Activated T-cell treated with anti-CD3 and anti-CD28 coated beads, Interleukin-2, amount 50 U/mL, for 4 hours (primary cell): ENCODE measurements around the gene SERPINB3. TPM values are rescaled to one million over a fixed set of nuclear protein-coding genes. Genes with fewer than 3 reads are reported as not detected.
"Not testable (repeated sequence)": the region's sequence is repeated elsewhere in the genome, so short reads cannot be mapped to it uniquely, and the experiment has no call there.

Experiments used
- ATAC-seq, 2 donors: fragments of 200-7000 bp; cut with Tn5 transposase; one replicate each; pipeline ENCODE4 v1.10.0; 2021
- DNase-seq: peaks from one replicate; pipeline ENCODE4 v3.0.0-alpha.2; 2020
- H3K27me3 Mint-ChIP-seq: one replicate; pipeline ENCODE4 v1.8.0; 2021; ENCODE audit warnings: low read depth, mixed read lengths
- H3K36me3 Mint-ChIP-seq: one replicate; pipeline ENCODE4 v1.8.0; 2022; ENCODE audit warnings: mixed read lengths; ENCODE audit not compliant: insufficient read depth
- H3K4me1 Mint-ChIP-seq: one replicate; pipeline ENCODE4 v1.8.0; 2021; ENCODE audit warnings: low read depth, mixed read lengths
- H3K4me3 Mint-ChIP-seq: one replicate; pipeline ENCODE4 v1.8.0; 2021; ENCODE audit warnings: mild to moderate bottlenecking, moderate library complexity, mixed read lengths
- H3K9me3 Mint-ChIP-seq: one replicate; pipeline ENCODE4 v1.8.0; 2021; ENCODE audit warnings: mixed read lengths
- total RNA-seq, 3 donors: library from RNA; stranded (reverse); gene quantifications; one replicate each; pipeline ENCODE4 v1.2.1, GENCODE V29; 2021

The SERPINB3 gene
- total RNA-seq, 3 donors from 2014 or later, result not detected

DNA sequence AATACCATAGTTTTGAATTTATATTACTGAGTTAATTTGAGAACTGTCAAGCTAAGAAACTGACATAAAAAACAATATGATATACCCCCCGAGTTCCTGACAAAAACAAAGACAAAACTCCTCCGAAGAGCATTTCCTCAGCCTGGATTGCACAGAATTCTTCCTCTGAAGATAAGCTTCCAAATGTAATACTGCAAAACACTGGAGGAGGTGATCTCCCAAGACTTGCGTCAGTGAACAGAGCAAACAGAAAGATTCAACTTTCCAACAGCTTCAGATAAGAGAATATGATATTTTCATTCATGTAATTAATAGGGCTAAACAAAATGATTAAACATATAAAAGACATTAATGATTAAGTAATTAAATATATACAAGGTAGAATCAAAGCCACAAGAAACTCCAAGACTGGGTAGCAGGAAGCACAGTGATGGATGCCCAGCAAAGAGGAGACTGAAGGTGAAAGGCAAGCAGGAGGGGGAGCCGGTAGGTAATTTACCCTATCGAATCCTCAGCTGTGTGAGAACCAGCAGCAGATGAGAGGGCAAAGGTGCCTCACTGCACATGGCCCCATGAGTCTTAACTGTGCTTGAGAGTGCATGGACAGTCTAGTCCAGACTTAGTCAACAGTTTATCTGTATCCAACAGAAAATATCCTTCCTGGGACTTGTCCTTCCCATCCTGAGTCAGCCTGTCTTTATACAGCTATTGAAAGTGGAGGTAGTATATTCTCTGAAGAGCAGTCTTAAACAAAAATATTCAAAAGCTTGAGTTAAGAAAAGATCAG is 18.3 kb upstream of the SERPINB3 start:
- Mint-ChIP-seq H3K36me3 (no peaks in the 10 kb centered on the region), H3K4me3 (no peak overlapping the region), H3K27me3 (peaks cover 4% of the 10 kb centered on the region), H3K9me3 (no peaks in the 10 kb centered on the region), H3K4me1 (no peaks in the 10 kb centered on the region)
- no peak for DNase-seq
- ATAC-seq, result no peak

GRCh38 chr18:63677500-63678225 is 16.0 kb upstream of the SERPINB3 start:
- H3K4me3 Mint-ChIP-seq, result no peak overlapping the region
- no peaks in the 10 kb centered on the region for H3K36me3 Mint-ChIP-seq
- ATAC-seq (no peak), DNase-seq (no peak)
- no peaks in the 10 kb centered on the region for H3K9me3 Mint-ChIP-seq
- no peaks in the 10 kb centered on the region for H3K27me3 Mint-ChIP-seq
- H3K4me1 Mint-ChIP-seq, result no peaks in the 10 kb centered on the region

GRCh38 chr18:63676526-63677323 is 15.0 kb upstream of the SERPINB3 start:
- ATAC-seq (no peak), DNase-seq (no peak)
- Mint-ChIP-seq H3K9me3 (no peaks in the 10 kb centered on the region), H3K36me3 (no peaks in the 10 kb centered on the region), H3K27me3 (no peaks in the 10 kb centered on the region), H3K4me3 (no peak overlapping the region), H3K4me1 (no peaks in the 10 kb centered on the region)

DNA sequence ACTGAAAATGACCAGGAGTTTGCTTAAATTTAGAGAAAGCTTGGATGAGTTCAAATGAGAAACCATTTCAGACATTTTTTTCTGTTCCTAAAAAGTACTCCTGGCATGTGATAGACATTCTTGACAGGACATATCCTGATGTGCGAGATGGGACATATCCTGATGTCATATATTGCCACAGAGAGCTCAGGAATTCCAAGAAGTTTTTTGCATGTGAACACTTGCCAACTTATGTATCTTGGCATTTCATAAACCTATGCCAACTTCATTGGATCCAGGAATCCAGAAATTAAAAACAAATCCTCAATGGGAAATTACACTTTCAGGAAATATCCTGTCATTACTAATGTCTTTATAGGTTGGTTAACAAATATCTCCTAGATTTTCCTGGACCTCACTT is 2.9 kb upstream of the SERPINB3 start:
- H3K27me3 Mint-ChIP-seq, result no peaks in the 10 kb centered on the region
- DNase-seq, result no peak

DNA sequence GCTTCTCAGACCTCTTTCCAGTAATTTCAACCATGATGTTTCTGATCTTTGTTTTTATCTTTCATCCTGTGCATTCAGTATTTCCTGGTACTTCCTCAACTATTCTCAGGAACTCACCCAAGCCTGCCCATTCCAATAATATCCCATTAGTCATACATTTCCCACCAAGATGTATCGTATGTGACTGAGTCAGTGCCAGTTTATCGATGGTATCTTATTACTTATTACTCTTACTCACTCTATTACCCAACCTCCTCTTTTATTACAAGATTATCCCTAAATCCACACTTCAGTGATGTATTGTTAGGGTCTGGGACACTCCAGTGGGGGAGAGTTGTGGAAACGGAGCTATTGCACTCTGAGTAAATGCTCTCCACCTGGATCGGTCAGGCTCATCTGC is 2.8 kb downstream of the SERPINB3 start:
- H3K4me3 Mint-ChIP-seq, H3K9me3 Mint-ChIP-seq, DNase-seq, H3K27me3 Mint-ChIP-seq, H3K4me1 Mint-ChIP-seq, H3K36me3 Mint-ChIP-seq, ATAC-seq: not testable (repeated sequence)

More for the DNA sequence above, 2.9 kb upstream of the SERPINB3 start:
- ATAC-seq, result no peak
- Mint-ChIP-seq H3K36me3 (no peaks in the 10 kb centered on the region), H3K9me3 (peaks cover 11% of the 10 kb centered on the region), H3K4me3 (no peak overlapping the region), H3K4me1 (no peaks in the 10 kb centered on the region)

- not testable (repeated sequence) for ATAC-seq, DNase-seq, H3K9me3 Mint-ChIP-seq, H3K27me3 Mint-ChIP-seq, H3K4me1 Mint-ChIP-seq, H3K36me3 Mint-ChIP-seq, H3K4me3 Mint-ChIP-seq
Measured at GRCh38 chr18:63650271-63650670, 11.4 kb downstream of the SERPINB3 start.

DNA sequence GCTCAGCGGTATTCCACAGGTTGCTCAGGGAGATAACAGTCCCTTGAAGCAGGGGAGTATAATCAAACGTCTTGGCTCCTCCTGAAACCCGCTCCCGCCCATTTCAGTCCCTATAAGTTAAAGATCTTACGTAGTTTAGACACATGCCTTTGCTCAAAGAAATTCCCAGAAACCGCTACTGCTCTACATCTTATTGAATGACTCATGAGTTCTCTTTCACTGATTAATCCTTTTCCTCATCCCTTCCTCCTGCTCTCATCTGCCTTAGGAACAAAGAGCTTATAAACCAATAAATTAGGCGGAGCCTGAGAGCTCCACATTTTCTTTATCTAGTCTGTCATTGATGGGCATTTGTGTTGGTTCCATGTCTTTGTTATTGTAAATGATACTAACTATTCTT is 13.5 kb downstream of the SERPINB3 start:
- no peaks in the 10 kb centered on the region for H3K36me3 Mint-ChIP-seq
- H3K9me3 Mint-ChIP-seq, result no peaks in the 10 kb centered on the region
- H3K4me3 Mint-ChIP-seq, result no peak overlapping the region
- no peaks in the 10 kb centered on the region for H3K4me1 Mint-ChIP-seq
- ATAC-seq, result no peak
- peaks cover 4% of the 10 kb centered on the region for H3K27me3 Mint-ChIP-seq
- DNase-seq, result no peak

- ATAC-seq (no peak), DNase-seq (no peak)
- Mint-ChIP-seq H3K4me1 (no peaks in the 10 kb centered on the region), H3K27me3 (peaks cover 4% of the 10 kb centered on the region), H3K9me3 (no peaks in the 10 kb centered on the region), H3K36me3 (no peaks in the 10 kb centered on the region), H3K4me3 (no peak overlapping the region)
Measured at GRCh38 chr18:63646936-63647335, 14.8 kb downstream of the SERPINB3 start.

DNA sequence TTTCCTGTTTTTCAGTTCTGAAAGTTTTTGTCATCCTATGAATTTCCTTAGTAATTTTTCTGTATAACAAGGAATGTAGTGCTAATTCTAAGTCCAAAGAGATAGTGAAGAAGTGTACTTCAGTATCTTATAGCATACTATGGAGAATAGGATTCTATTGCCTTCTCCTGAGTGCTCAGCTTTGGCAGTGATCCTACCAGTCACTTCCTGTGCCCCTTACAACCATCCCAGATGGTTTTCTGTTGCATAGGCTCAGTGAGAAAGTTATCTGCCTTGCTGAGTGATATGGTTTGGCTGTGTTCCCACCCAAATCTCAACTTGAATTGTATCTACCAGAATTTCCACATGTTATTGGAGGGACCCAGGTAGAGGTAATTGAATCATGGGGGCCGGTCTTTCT is 17.0 kb downstream of the SERPINB3 start:
- not testable (repeated sequence) for ATAC-seq, H3K4me3 Mint-ChIP-seq

GRCh38 chr18:63644142-63644541 is 17.6 kb downstream of the SERPINB3 start, which contains the start of gene SERPINB4:
TSS of gene SERPINB4 (minus strand) at chr18:63644256. CDS start at chr18:63643577, 679 bp downstream.
- H3K4me1 Mint-ChIP-seq, result not testable (repeated sequence)

More for the DNA sequence above, 17.0 kb downstream of the SERPINB3 start:
- H3K4me1 Mint-ChIP-seq, H3K9me3 Mint-ChIP-seq, H3K36me3 Mint-ChIP-seq, DNase-seq, H3K27me3 Mint-ChIP-seq: not testable (repeated sequence)

GRCh38 chr18:63642668-63643356 is 18.9 kb downstream of the SERPINB3 start:
- not testable (repeated sequence) for H3K27me3 Mint-ChIP-seq, H3K36me3 Mint-ChIP-seq, DNase-seq, H3K4me1 Mint-ChIP-seq, H3K9me3 Mint-ChIP-seq, H3K4me3 Mint-ChIP-seq, ATAC-seq

More at GRCh38 chr18:63644142-63644541, 17.6 kb downstream of the SERPINB3 start, which contains the start of gene SERPINB4:
- not testable (repeated sequence) for H3K4me3 Mint-ChIP-seq, H3K36me3 Mint-ChIP-seq, H3K27me3 Mint-ChIP-seq, ATAC-seq, H3K9me3 Mint-ChIP-seq, DNase-seq

GRCh38 chr18:63641157-63641680 is 20.5 kb downstream of the SERPINB3 start:
- H3K27me3 Mint-ChIP-seq, ATAC-seq, DNase-seq, H3K9me3 Mint-ChIP-seq, H3K4me1 Mint-ChIP-seq, H3K4me3 Mint-ChIP-seq, H3K36me3 Mint-ChIP-seq: not testable (repeated sequence)

DNA sequence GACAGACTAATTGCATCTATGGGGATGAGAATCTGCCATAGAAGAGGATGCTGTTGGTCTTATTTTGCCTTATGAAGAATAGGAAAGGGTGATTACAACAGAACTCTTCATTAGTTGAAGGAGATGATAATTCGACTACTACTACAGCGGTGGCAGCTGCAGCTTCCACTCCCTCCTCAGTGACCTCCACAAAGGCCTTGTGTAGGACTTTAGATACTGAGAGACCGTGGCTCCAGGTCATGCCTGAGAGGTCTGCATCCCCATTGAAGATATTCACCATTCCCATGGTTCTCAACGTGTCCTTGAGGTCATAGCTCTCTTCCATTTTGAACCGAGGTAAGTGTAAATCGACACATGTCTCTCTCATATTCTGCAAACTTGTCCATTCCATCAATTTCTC is 24.0 kb downstream of the SERPINB3 start:
- no peak for DNase-seq
- no peaks in the 10 kb centered on the region for H3K4me1 Mint-ChIP-seq

DNA sequence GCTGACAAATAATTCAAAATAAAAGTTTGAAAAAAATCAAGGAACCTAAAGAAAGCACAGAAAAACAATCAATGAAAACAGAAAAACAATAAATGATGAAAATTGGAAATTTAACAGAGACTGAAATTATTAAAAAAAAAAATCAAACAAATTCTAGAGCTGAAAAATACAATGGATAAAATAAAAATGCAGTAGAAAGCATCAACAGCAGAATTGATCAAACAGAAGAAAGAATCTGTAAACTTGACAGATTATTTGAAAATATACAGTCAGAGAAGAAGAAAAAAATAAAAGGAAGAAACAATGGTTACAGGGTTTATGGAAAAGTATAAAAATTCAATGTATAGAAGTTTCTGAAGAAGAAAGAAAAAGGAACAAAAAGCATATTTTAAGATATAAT is 33.9 kb downstream of the SERPINB3 start:
- peaks cover 26% of the 10 kb centered on the region for H3K9me3 Mint-ChIP-seq
- DNase-seq (no peak), ATAC-seq (no peak)
- H3K4me3 Mint-ChIP-seq, result no peak overlapping the region
- H3K27me3 Mint-ChIP-seq, result no peaks in the 10 kb centered on the region
- H3K36me3 Mint-ChIP-seq, result no peaks in the 10 kb centered on the region
- no peaks in the 10 kb centered on the region for H3K4me1 Mint-ChIP-seq

More for the DNA sequence above, 24.0 kb downstream of the SERPINB3 start:
- H3K27me3 Mint-ChIP-seq, result no peaks in the 10 kb centered on the region
- no peak for ATAC-seq
- H3K9me3 Mint-ChIP-seq, result no peaks in the 10 kb centered on the region
- no peak overlapping the region for H3K4me3 Mint-ChIP-seq
- no peaks in the 10 kb centered on the region for H3K36me3 Mint-ChIP-seq
